A673 (cell line): ENCODE data around the gene ARHGAP35. TPM values are rescaled to one million over a fixed set of nuclear protein-coding genes. Genes with fewer than 3 reads are reported as not detected.
A peak's percentile ranks its signal among the peaks of the same experiment; 100 is the strongest.
"Not testable (repeated sequence)": the region's sequence is repeated elsewhere in the genome, so short reads cannot be mapped to it uniquely, and the experiment has no call there.

ENCODE experiments used
- BruUV-seq: library from RNA; stranded (reverse); fragments of 400-500 nt; replicated peaks from 2 replicates; lab custom pipeline; 2021; lab: Mats Ljungman, UMichigan
- CTCF ChIA-PET: fragments of 300-600 bp; sonication (Branson Sonifier 250); formaldehyde crosslinking; loops from one replicate; lab custom pipeline; 2022; ENCODE audit warnings: antibody characterized with exemption; lab: Charles Lee
- POLR2A ChIA-PET: fragments of 300-600 bp; sonication (Branson Sonifier 250); formaldehyde crosslinking; loops from one replicate; lab custom pipeline; 2022; ENCODE audit warnings: antibody characterized with exemption; ENCODE audit not compliant: low non-redundant PET; lab: Charles Lee
- DNase-seq: peaks from one replicate; pipeline ENCODE4 v3.0.0-alpha.2; 2015; ENCODE audit warnings: low spot score
- H3K27ac ChIP-seq: fragments of 200-600 bp; sonication (generic); 2 replicates; pipeline ENCODE4 v1.5.1; 2016; ENCODE audit warnings: mixed run types, low read depth, mild to moderate bottlenecking, mixed read lengths, antibody characterized with exemption, low read length; ENCODE audit not compliant: poor library complexity, severe bottlenecking
- H3K27me3 ChIP-seq: fragments of 200-600 bp; sonication (generic); replicated peaks from 2 replicates; pipeline ENCODE4 v1.6.1; 2017; ENCODE audit warnings: mixed run types, low read depth, mild to moderate bottlenecking, mixed read lengths, antibody characterized with exemption, low read length; ENCODE audit not compliant: insufficient read depth, poor library complexity
- H3K36me3 ChIP-seq: fragments of 200-600 bp; sonication (generic); 2 replicates; pipeline ENCODE4 v1.6.1; 2016; ENCODE audit warnings: mixed run types, mild to moderate bottlenecking, mixed read lengths, antibody characterized with exemption, low read length; ENCODE audit not compliant: insufficient read depth, poor library complexity, severe bottlenecking
- H3K4me1 ChIP-seq: fragments of 200-600 bp; sonication (generic); 2 replicates; pipeline ENCODE4 v1.6.1; 2017; ENCODE audit warnings: mixed run types, mild to moderate bottlenecking, mixed read lengths, antibody characterized with exemption, low read length; ENCODE audit not compliant: insufficient read depth, poor library complexity, severe bottlenecking
- H3K4me3 ChIP-seq: fragments of 200-600 bp; sonication (generic); 2 replicates; pipeline ENCODE4 v1.5.1; 2016; ENCODE audit warnings: low read depth, mixed run types, mild to moderate bottlenecking, mixed read lengths, low read length; ENCODE audit not compliant: poor library complexity, severe bottlenecking
- H3K9me3 ChIP-seq: fragments of 200-600 bp; sonication (generic); 2 replicates; pipeline ENCODE4 v1.6.1; 2016; ENCODE audit warnings: mixed run types, low read depth, mild to moderate bottlenecking, mixed read lengths, antibody characterized with exemption, low read length; ENCODE audit not compliant: poor library complexity, severe bottlenecking
- CTCF ChIP-seq: fragments of 300-800, 200-600 bp; sonication (generic); conservative IDR thresholded peaks from 2 replicates; pipeline ENCODE4 v1.5.1; 2017; ENCODE audit warnings: low read depth, mild to moderate bottlenecking, antibody characterized with exemption, low read length, moderate library complexity, mixed read lengths
- EZH2 ChIP-seq: fragments of 200-600 bp; sonication (generic); IDR thresholded peaks from 2 replicates; pipeline ENCODE4 v1.6.1; 2017; ENCODE audit warnings: borderline replicate concordance, low read depth, mild to moderate bottlenecking, mixed read lengths, antibody characterized with exemption, low read length; ENCODE audit not compliant: poor library complexity, severe bottlenecking
- intact Hi-C: fragments of 100-400 bp; cut with micrococcal nuclease; formaldehyde crosslinking; loops from one replicate; pipeline ENCODE4 v1.10.0; 2022; ENCODE audit not compliant: unreplicated experiment
- total RNA-seq: library from RNA; stranded (reverse); gene quantifications from 2 replicates; pipeline ENCODE4 v1.2.3, GENCODE V29; 2021

ARHGAP35 gene
- total RNA-seq, 1 experiment from 2014 or later, result 76.7 TPM

GRCh38 chr19:46849610-46850009 lies 11.2 kb upstream of the ARHGAP35 start:
- peaks cover 8% of the 10 kb centered on the region for H3K4me1 ChIP-seq
- CTCF ChIA-PET, result no interaction called here
- peak; percentile 33 for DNase-seq
- BruUV-seq, result TSS peak; percentile 76
- intact Hi-C loops, result loop anchor here (5.0 to 10.0 kb wide), 2 partner anchors 62 to 395 kb away; partner anchors contain the start of gene SLC1A5
- H3K27ac ChIP-seq, result peak overlapping the region; percentile 81
- no peaks in the 10 kb centered on the region for H3K9me3 ChIP-seq
- H3K4me3 ChIP-seq, result peak overlapping the region; percentile 60
- no peaks in the 10 kb centered on the region for H3K27me3 ChIP-seq
- POLR2A ChIA-PET, result interaction anchor here (0.6 kb wide), 1 partner anchor 1696 kb away, joined by 3 read pairs; no protein-coding TSS in a partner anchor
- TF ChIP-seq EZH2 (no peak), CTCF (no peak)
- H3K36me3 ChIP-seq, result peaks cover 7% of the 10 kb centered on the region

DNA sequence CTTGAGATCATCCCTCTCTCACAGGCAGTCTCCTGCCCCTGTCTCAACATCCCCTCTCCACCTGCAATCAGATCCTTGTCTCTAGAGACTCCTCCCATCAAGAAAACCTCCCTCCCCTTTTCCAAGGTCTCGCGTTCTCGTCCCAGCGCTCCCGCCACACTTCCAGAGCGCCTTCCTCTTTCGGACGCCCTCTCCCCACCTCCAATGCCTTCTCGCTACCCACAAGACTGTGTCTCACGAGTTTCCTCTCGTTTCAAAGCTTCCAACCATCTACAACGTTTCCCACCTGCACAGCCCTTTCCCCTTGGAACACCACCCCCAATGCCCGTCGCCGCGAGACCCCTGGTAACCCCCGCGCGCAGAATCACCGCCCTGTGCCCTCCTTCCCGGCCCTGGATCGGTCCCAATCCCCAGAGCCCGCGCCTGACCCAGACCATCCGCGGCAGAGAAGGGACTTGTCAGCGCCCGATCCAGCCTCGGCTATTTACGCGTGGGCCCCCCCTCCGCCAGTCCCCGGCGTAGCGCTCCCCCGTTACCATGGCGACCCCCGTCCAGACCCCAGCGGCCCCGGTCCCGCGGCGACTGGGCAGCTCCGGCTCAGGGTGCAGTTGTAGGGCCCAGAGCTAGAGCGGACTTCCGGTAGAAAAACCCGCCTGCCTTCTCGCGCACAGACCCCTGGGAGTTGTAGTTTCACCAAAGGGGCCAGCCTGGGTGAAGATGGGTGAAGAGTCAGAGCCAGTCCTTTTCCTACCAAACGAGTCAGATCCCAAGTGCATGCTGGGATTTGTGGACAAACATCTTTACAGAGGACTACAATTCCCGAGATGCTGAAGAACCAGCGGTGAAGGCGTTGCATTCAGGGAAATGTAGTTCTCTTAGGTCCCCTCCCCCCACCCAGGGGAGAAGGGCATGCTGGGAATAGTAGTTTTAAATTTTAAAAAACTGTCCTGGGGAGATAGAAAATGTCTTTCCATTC lies 10.3 kb upstream of the ARHGAP35 start, which contains the start of gene AP2S1:
Gene AP2S1, minus strand, starts transcription at position 619 of the 976 bp plus-strand sequence. Its CDS starts 80 bp downstream, at position 539.
- no TSS peak for BruUV-seq
- intact Hi-C loops, result loop anchor here (5.0 to 10.0 kb wide), 2 partner anchors 63 to 394 kb away; partner anchors contain the start of gene SLC1A5
- Histone ChIP-seq H3K27ac (peak within 1 kb of the TSS; percentile 81), H3K27me3 (no peaks in the 10 kb centered on the region), H3K9me3 (no peaks in the 10 kb centered on the region), H3K4me1 (peaks cover 10% of the 10 kb centered on the region), H3K4me3 (peak within 1 kb of the TSS; percentile 60), H3K36me3 (peaks cover 5% of the 10 kb centered on the region)
- CTCF ChIA-PET, result interaction anchor here (1.0 kb wide), 1 partner anchor 10 kb away, joined by 4 read pairs; no protein-coding TSS in a partner anchor
- DNase-seq, result peak; percentile 99
- TF ChIP-seq CTCF (no peak), EZH2 (no peak)
- POLR2A ChIA-PET, result interaction anchor here (0.7 kb wide), 1 partner anchor 74 kb away, joined by 3 read pairs; no protein-coding TSS in a partner anchor

DNA sequence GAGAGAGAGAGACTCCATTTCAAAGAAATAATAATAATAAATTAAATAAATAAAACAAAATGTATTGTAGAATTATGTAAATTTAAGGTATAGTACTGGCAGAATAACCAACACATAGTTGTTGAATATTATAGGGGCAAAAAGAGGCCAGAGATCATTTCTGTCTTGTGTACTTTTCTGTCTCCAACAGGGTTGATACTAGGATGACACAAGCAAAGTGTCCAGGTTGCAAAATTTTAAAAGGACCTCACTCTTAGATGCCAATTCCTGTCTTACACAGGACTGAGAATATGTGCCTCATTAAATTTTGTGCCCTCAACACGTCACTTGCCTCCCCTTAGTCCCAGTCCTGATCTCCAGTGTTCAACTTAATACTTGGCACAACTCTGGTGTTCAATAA lies 8.0 kb upstream of the ARHGAP35 start:
- Histone ChIP-seq H3K27ac (no peak overlapping the region), H3K4me3 (no peak overlapping the region), H3K9me3 (no peaks in the 10 kb centered on the region), H3K27me3 (no peaks in the 10 kb centered on the region), H3K36me3 (peaks cover 1% of the 10 kb centered on the region), H3K4me1 (peaks cover 20% of the 10 kb centered on the region)
- POLR2A ChIA-PET, result no interaction called here
- intact Hi-C loops, result loop anchor here (5.0 to 10.0 kb wide), 2 partner anchors 66 to 392 kb away; partner anchors contain the start of gene SLC1A5
- DNase-seq, result no peak
- BruUV-seq, result no TSS peak
- CTCF ChIA-PET, result no interaction called here
- TF ChIP-seq EZH2 (no peak), CTCF (no peak)

DNA sequence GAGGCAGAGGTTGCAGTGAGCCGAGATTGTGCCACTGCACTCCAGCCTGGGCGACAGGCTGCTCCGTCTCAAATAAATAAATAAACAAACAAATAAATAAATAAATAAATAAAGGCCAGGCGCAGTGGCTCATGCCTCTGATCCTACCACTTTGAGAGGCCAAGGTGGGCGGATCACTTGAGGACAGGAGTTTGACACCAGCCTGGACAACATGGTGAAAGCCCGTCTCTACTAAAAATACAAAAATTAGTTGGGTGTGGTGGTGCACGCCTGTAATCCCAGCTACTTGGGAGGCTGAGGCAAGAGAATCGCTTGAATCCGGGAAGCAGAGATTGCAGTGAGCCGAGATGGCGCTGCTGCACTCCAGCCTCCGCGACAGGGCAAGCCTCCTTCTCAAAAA lies 6.1 kb upstream of the ARHGAP35 start:
- H3K27me3 ChIP-seq, H3K4me3 ChIP-seq, H3K36me3 ChIP-seq, POLR2A ChIA-PET, BruUV-seq, H3K9me3 ChIP-seq, CTCF ChIA-PET, H3K27ac ChIP-seq, DNase-seq: not testable (repeated sequence)
- peaks cover 25% of the 10 kb centered on the region for H3K4me1 ChIP-seq
- intact Hi-C loops, result loop anchor here (5.0 to 10.0 kb wide), 2 partner anchors 67 to 390 kb away; partner anchors contain the start of gene SLC1A5
